Esophagus squamous epithelium (tissue), 4 donors: ENCODE measurements around the gene FAM187B.

Experiments used
- POLR2A ChIP-seq, 4 donors: fragments of 450-650 bp; IDR thresholded peaks; one replicate each; pipeline ENCODE4 v1.6.1; 2017; ENCODE audit warnings: antibody characterized with exemption in 4 of 4, mild to moderate bottlenecking in 4 of 4, moderate library complexity in 3 of 4
- TF ChIP-seq, protein P1 (sequence below), 6 experiments: fragments of 450-650 bp in 4 of 6; fragments of 200-600 bp in 2 of 6; sonication (generic) in 2 of 6; IDR thresholded peaks; one replicate each; pipeline ENCODE4 v1.5.1; 2016 to 2019; ENCODE audit warnings: antibody characterized with exemption in 6 of 6, mild to moderate bottlenecking in 4 of 6, moderate library complexity in 4 of 6

DNA sequence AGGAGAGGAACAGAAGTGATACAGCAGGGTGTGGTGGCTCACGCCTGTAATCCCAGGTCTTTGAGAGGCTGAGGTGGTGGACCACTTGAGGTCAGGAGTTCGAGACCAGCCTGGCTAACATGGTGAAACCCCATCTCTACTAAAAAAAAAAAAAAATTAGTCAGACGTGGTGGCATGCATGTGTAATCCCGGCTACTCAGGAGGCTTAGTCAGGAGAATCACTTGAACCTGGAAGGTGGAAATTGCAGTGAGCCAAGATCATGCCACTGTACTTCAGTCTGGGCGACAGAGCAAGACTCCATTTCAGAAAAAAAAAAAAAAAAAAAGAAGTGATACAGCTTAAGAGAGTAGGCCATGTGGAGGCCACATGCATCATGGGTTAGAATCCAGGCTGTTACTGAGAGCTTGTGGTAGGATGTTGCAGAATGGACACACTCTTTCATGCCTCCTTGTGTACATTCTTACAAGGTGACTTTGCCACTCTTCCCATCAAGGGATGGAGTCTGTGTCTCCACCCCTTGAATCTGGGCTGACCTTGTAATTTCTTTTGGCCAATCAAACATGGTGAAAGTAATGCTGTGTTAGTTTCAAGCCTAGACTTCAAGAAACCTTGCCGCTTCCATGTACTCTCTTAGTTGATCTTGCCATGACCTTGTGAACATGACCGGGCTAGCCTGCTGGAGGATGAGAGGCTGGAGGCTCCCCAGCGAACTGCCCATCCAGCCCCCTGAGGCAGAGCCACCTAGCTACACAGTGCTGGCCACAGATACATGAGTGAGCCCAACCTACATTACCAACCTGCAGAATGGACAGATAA lies 12.3 kb downstream of the FAM187B start:
- TF ChIP-seq, protein P1, sequence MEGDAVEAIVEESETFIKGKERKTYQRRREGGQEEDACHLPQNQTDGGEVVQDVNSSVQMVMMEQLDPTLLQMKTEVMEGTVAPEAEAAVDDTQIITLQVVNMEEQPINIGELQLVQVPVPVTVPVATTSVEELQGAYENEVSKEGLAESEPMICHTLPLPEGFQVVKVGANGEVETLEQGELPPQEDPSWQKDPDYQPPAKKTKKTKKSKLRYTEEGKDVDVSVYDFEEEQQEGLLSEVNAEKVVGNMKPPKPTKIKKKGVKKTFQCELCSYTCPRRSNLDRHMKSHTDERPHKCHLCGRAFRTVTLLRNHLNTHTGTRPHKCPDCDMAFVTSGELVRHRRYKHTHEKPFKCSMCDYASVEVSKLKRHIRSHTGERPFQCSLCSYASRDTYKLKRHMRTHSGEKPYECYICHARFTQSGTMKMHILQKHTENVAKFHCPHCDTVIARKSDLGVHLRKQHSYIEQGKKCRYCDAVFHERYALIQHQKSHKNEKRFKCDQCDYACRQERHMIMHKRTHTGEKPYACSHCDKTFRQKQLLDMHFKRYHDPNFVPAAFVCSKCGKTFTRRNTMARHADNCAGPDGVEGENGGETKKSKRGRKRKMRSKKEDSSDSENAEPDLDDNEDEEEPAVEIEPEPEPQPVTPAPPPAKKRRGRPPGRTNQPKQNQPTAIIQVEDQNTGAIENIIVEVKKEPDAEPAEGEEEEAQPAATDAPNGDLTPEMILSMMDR (IDR thresholded peaks at IDR 0.05) = no peak
- TF ChIP-seq POLR2A (IDR thresholded peaks at IDR 0.05) = no peak
